H9 (cell line): ENCODE measurements around the gene TAF15. TPM values are rescaled to one million over a fixed set of nuclear protein-coding genes. Genes with fewer than 3 reads are reported as not detected.
A peak's percentile ranks its signal among the peaks of the same experiment; 100 is the strongest.

ENCODE experiments used
- DNase-seq: peaks from one replicate; pipeline ENCODE4 v3.0.0-alpha.2; 2017
- H2AFZ ChIP-seq: one replicate; pipeline ENCODE4 v1.6.1; 2013; ENCODE audit warnings: mild to moderate bottlenecking, low read length, control low read depth, moderate library complexity
- H2AK5ac ChIP-seq: 2 replicates; pipeline ENCODE4 v1.6.1; 2013; ENCODE audit warnings: low read length, control low read depth, mixed read lengths; ENCODE audit not compliant: insufficient read length
- H2BK120ac ChIP-seq: one replicate; pipeline ENCODE4 v1.6.1; 2013; ENCODE audit warnings: low read depth, mild to moderate bottlenecking, low read length, control low read depth, inconsistent platforms; ENCODE audit not compliant: poor library complexity, severe bottlenecking
- H2BK12ac ChIP-seq: 2 replicates; pipeline ENCODE4 v1.6.1; 2013; ENCODE audit warnings: low read length, control low read depth, mixed read lengths, low read depth; ENCODE audit not compliant: insufficient read length
- H2BK15ac ChIP-seq: 2 replicates; pipeline ENCODE4 v1.6.1; 2013; ENCODE audit warnings: low read depth, low read length, control low read depth
- H2BK20ac ChIP-seq: one replicate; pipeline ENCODE4 v1.6.1; 2013; ENCODE audit warnings: low read depth, mild to moderate bottlenecking, low read length, control low read depth, inconsistent platforms; ENCODE audit not compliant: poor library complexity, severe bottlenecking
- H2BK5ac ChIP-seq: 2 replicates; pipeline ENCODE4 v1.6.1; 2013; ENCODE audit warnings: low read length, control low read depth, mixed read lengths; ENCODE audit not compliant: insufficient read length
- H3K14ac ChIP-seq: 2 replicates; pipeline ENCODE4 v1.6.1; 2013; ENCODE audit warnings: low read length, control low read depth; ENCODE audit not compliant: insufficient read depth
- H3K18ac ChIP-seq: 2 replicates; pipeline ENCODE4 v1.6.1; 2013; ENCODE audit warnings: low read depth, mild to moderate bottlenecking, mixed read lengths, low read length, control low read depth; ENCODE audit not compliant: insufficient read length
- H3K23ac ChIP-seq: 2 replicates; pipeline ENCODE4 v1.6.1; 2013; ENCODE audit warnings: low read length, control low read depth, mixed read lengths, low read depth; ENCODE audit not compliant: insufficient read length
- H3K23me2 ChIP-seq: 2 replicates; pipeline ENCODE4 v1.6.1; 2013; ENCODE audit warnings: low read depth, mild to moderate bottlenecking, mixed read lengths, low read length, control low read depth; ENCODE audit not compliant: insufficient read length, poor library complexity, severe bottlenecking
- H3K27ac ChIP-seq: 2 replicates; pipeline ENCODE4 v1.5.1; 2013; ENCODE audit warnings: low read length, control low read depth, mixed read lengths, low read depth; ENCODE audit not compliant: insufficient read length
- H3K27me3 ChIP-seq: 2 replicates; pipeline ENCODE4 v1.6.1; 2013; ENCODE audit warnings: low read length, control low read depth, inconsistent platforms; ENCODE audit not compliant: insufficient read depth
- H3K4ac ChIP-seq: 2 replicates; pipeline ENCODE4 v1.6.1; 2013; ENCODE audit warnings: low read depth, mild to moderate bottlenecking, control low read depth, inconsistent platforms, low read length, moderate library complexity
- H3K4me1 ChIP-seq: 2 replicates; pipeline ENCODE4 v1.6.1; 2013; ENCODE audit warnings: low read length, control low read depth, inconsistent platforms; ENCODE audit not compliant: insufficient read depth
- H3K4me2 ChIP-seq: 2 replicates; pipeline ENCODE4 v1.6.1; 2013; ENCODE audit warnings: low read length, control low read depth, mixed read lengths; ENCODE audit not compliant: insufficient read length, insufficient read depth
- H3K56ac ChIP-seq: 2 replicates; pipeline ENCODE4 v1.6.1; 2013; ENCODE audit warnings: low read depth, mild to moderate bottlenecking, mixed read lengths, low read length, control low read depth; ENCODE audit not compliant: insufficient read length
- H3K79me1 ChIP-seq: 2 replicates; pipeline ENCODE4 v1.6.1; 2013; ENCODE audit warnings: low read depth, mild to moderate bottlenecking, moderate library complexity, low read length, control low read depth, inconsistent platforms; ENCODE audit not compliant: insufficient read depth, poor library complexity, severe bottlenecking
- H3K79me2 ChIP-seq: 2 replicates; pipeline ENCODE4 v1.6.1; 2013; ENCODE audit warnings: low read length, control low read depth, inconsistent platforms; ENCODE audit not compliant: insufficient read depth
- H3K9ac ChIP-seq: 2 replicates; pipeline ENCODE4 v1.6.1; 2013; ENCODE audit warnings: low read length, control low read depth, mixed read lengths; ENCODE audit not compliant: insufficient read length; ENCODE audit errors: extremely low read depth
- H3K9me3 ChIP-seq: one replicate; pipeline ENCODE4 v1.6.1; 2013; ENCODE audit warnings: low read depth, low read length, inconsistent platforms; ENCODE audit not compliant: control insufficient read depth
- H3T11ph ChIP-seq: one replicate; pipeline ENCODE4 v1.6.1; 2013; ENCODE audit warnings: mild to moderate bottlenecking, low read length, control low read depth, inconsistent platforms
- H4K20me1 ChIP-seq: one replicate; pipeline ENCODE4 v1.6.1; 2013; ENCODE audit not compliant: control insufficient read depth, insufficient read length, insufficient read depth
- H4K5ac ChIP-seq: 2 replicates; pipeline ENCODE4 v1.6.1; 2013; ENCODE audit warnings: low read depth, mild to moderate bottlenecking, mixed read lengths, low read length, control low read depth; ENCODE audit not compliant: insufficient read length
- H4K8ac ChIP-seq: replicated peaks from 2 replicates; pipeline ENCODE4 v1.6.1; 2013; ENCODE audit warnings: low read length, control low read depth, mixed read lengths, low read depth; ENCODE audit not compliant: insufficient read length
- H4K91ac ChIP-seq: 2 replicates; pipeline ENCODE4 v1.6.1; 2013; ENCODE audit warnings: low read depth, mild to moderate bottlenecking, moderate library complexity, mixed read lengths, low read length, control low read depth; ENCODE audit not compliant: insufficient read length
- H3K27ac Mint-ChIP-seq, 3 experiments: 2 replicates in 2 of 3; 3 replicates in 1 of 3; pipeline ENCODE4 v1.8.0; 2020 to 2021; ENCODE audit warnings: mixed read lengths in 3 of 3, mild to moderate bottlenecking in 1 of 3, moderate library complexity in 1 of 3
- H3K27me3 Mint-ChIP-seq: 2 replicates; pipeline ENCODE4 v1.8.0; 2021; ENCODE audit warnings: low read depth, mild to moderate bottlenecking, moderate library complexity, mixed read lengths
- H3K36me3 Mint-ChIP-seq, 3 experiments: 2 replicates in 2 of 3; 3 replicates in 1 of 3; pipeline ENCODE4 v1.8.0; 2020 to 2021; ENCODE audit warnings: low read depth in 3 of 3, mixed read lengths in 3 of 3; ENCODE audit not compliant: insufficient read depth in 1 of 3
- H3K4me1 Mint-ChIP-seq, 2 experiments: 2 replicates each; pipeline ENCODE4 v1.8.0; 2020; ENCODE audit warnings: mixed read lengths in 2 of 2
- H3K4me3 Mint-ChIP-seq, 2 experiments: 2 replicates in 1 of 2; 3 replicates in 1 of 2; pipeline ENCODE4 v1.8.0; 2020 to 2021; ENCODE audit warnings: mild to moderate bottlenecking in 2 of 2, mixed read lengths in 2 of 2, moderate library complexity in 1 of 2
- H3K9me3 Mint-ChIP-seq, 2 experiments: 2 replicates in 1 of 2; 3 replicates in 1 of 2; pipeline ENCODE4 v1.8.0; 2020; ENCODE audit warnings: mild to moderate bottlenecking in 2 of 2, mixed read lengths in 2 of 2, moderate library complexity in 1 of 2
- CTCF ChIP-seq: fragments of 200-600 bp; sonication (generic); conservative IDR thresholded peaks from 3 replicates; pipeline ENCODE4 v1.8.0; 2021; ENCODE audit warnings: antibody characterized with exemption, mild to moderate bottlenecking
- WGBS: extraction: QIAGEN DNeasy Blood & Tissue Kit; methylation state at CpG from one replicate; pipeline ENCODE4 v1.1.7; 2013; ENCODE audit warnings: missing lambda C conversion rate, low lambda C conversion rate, mixed read lengths; ENCODE audit not compliant: insufficient read length; ENCODE audit errors: extremely low coverage; 5-methylcytosine and 5-hydroxymethylcytosine counted together
- total RNA-seq: library from RNA; stranded (reverse); gene quantifications from 2 replicates; pipeline ENCODE4 v1.2.1, GENCODE V29; 2021

TAF15 gene
- total RNA-seq, 1 experiment from 2014 or later = 304 TPM

DNA sequence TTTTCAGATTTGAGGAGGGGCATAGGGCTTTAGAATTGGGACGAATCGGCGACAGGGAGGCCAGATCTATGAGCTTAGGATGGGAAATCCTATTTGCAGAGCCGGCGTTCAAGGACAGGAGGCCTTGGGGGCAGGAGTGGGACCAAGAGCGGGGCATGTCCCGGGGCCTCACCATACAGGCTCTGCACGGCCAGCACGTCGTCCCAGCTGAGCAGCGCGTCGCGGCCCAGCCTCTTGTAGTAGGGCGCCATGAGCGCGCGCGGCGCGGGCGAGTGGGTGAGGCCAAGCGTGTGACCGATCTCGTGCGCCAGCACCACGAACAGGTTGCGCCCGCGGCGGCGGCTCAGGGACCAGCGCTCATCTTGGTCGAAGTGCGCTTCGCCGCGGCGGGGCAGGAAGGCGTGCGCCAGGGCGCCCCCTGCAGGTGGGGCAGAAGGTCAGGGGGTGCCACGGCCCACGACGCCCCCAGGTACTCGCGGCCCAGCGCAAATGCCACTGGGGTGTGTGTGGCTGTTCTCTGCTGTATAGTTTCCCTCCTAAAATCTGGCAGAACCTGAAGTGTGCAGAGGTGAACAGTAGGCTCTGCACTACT, 39.3 kb upstream of the TAF15 start:
- no peak overlapping the region for H3K4me3 Mint-ChIP-seq
- Histone ChIP-seq H3K9me3 (no peaks in the 10 kb centered on the region), H3K4me2 (no peak overlapping the region), H2BK12ac (no peak overlapping the region), H3K4ac (no peak overlapping the region), H3K79me2 (no peaks in the 10 kb centered on the region), H3K27me3 (no peaks in the 10 kb centered on the region), H3K9ac (no peak overlapping the region), H3K23ac (no peak overlapping the region), H2BK120ac (no peak overlapping the region), H2AFZ (no peak overlapping the region), H3T11ph (no peak overlapping the region), H2BK5ac (no peak overlapping the region), H4K91ac (no peak overlapping the region), H2AK5ac (no peak overlapping the region), H2BK20ac (no peak overlapping the region), H3K27ac (no peak overlapping the region), H3K56ac (no peak overlapping the region), H3K14ac (no peak overlapping the region), H4K8ac (no peak overlapping the region), H3K4me1 (peaks cover 6% of the 10 kb centered on the region; the same call in 1 of the 2 replicates), H4K5ac (no peak overlapping the region), H3K79me1 (no peaks in the 10 kb centered on the region), H3K18ac (no peak overlapping the region), H2BK15ac (no peak overlapping the region), H3K23me2 (no peaks in the 10 kb centered on the region), H4K20me1 (no peaks in the 10 kb centered on the region)
- no peak overlapping the region for H3K27ac Mint-ChIP-seq
- no peak for DNase-seq
- H3K9me3 Mint-ChIP-seq = no peaks in the 10 kb centered on the region; a peak in 2 of 5 replicates
- WGBS = no CpG with 5 or more reads among the region's 48 CpGs
- H3K36me3 Mint-ChIP-seq = no peaks in the 10 kb centered on the region; a peak in 1 of 7 replicates
- H3K4me1 Mint-ChIP-seq = peaks cover 39% of the 10 kb centered on the region in 2 experiments
- TF ChIP-seq CTCF = peak; percentile 63
- H3K27me3 Mint-ChIP-seq = peaks cover 17% of the 10 kb centered on the region
